GM18520 (cell line): ENCODE results near the gene PIP5K1B.
"Not testable (repeated sequence)": the region's sequence is repeated elsewhere in the genome, so short reads cannot be mapped to it uniquely, and the experiment has no call there.

Experiments used
- ATAC-seq: cut with Tn5 transposase; IDR thresholded peaks from one replicate; pipeline ENCODE4 v1.9.1; 2021; ENCODE audit not compliant: unreplicated experiment

Gene PIP5K1B

GRCh38 chr9:69049094-69049493 is 344.1 kb downstream of the PIP5K1B start:
- no peak for ATAC-seq

GRCh38 chr9:69050936-69051335 is 345.9 kb downstream of the PIP5K1B start:
- not testable (repeated sequence) for ATAC-seq

GRCh38 chr9:69054989-69055388 is 349.9 kb downstream of the PIP5K1B start:
- no peak for ATAC-seq

GRCh38 chr9:69056191-69056815 is 351.3 kb downstream of the PIP5K1B start:
- ATAC-seq = no peak

- no peak for ATAC-seq
Measured at GRCh38 chr9:69058101-69058500, 353.1 kb downstream of the PIP5K1B start.
